ENCODE data around the gene ELOB. TPM values are rescaled to one million over a fixed set of nuclear protein-coding genes. Genes with fewer than 3 reads are reported as not detected.

The ELOB gene
- polyA plus RNA-seq, 1 of the 3 experiments (the other 2 are of a cell fraction), result 329 TPM

DNA sequence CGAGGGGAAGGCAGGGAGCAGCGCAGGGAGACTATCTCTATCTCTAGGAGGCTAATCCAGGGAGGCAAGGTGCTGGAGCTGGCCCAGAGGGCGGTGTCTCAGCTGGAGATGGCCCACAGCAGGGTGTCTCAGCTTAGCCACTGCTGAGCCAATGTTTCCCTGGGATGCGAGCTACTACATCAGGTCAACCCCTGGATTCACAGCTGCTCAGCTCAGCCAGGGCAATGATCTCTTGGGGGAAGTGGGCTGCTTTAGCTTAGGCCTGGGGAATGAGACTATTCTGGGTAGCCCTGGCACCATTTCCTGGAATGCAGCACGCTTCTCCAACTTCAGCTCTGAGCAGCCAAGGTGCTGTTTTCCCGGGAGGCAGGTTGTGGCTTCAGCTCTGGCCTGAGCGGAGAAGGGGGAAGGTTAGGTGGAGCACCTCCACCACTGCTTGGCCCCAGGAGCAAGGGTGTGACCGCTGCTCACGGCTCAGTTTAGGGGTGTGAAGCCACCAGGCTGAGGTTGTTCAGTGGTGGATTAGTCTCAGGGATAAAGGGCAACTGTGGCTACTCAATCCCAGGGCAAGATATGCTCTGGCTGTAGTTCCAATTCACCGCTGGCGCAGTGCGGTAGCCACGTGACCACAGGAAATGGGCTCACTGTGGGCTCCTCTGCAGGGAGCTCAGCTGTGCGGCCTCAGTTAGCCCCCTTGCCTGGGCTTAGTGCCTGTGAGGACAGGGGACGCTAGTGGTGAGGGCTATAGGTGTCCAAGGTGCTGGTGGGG lies 34.8 kb upstream of the ELOB start (continued):
- TF ChIP-seq, protein P1, sequence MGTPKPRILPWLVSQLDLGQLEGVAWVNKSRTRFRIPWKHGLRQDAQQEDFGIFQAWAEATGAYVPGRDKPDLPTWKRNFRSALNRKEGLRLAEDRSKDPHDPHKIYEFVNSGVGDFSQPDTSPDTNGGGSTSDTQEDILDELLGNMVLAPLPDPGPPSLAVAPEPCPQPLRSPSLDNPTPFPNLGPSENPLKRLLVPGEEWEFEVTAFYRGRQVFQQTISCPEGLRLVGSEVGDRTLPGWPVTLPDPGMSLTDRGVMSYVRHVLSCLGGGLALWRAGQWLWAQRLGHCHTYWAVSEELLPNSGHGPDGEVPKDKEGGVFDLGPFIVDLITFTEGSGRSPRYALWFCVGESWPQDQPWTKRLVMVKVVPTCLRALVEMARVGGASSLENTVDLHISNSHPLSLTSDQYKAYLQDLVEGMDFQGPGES (IDR thresholded peaks at IDR 0.05; ENCODE audit: low read depth, low read length), result no peak
- TF ChIP-seq CTCF (IDR thresholded peaks at IDR 0.05), result no peak
- no peak for TF ChIP-seq JUND (IDR thresholded peaks at IDR 0.05)
- no peak for TF ChIP-seq EP300 (IDR thresholded peaks at IDR 0.05; ENCODE audit: borderline replicate concordance in 1 of 2, low read depth in 1 of 2, low read length in 1 of 2)
- TF ChIP-seq RAD21 (IDR thresholded peaks at IDR 0.05; ENCODE audit: low read length), result no peak

- Histone ChIP-seq H3K4me2 (no peak overlapping the region), H3K4me3 (ENCODE audit: low read depth in 2 of 2, low read length in 1 of 2) (no peak overlapping the region), H3K79me2 (ENCODE audit: insufficient read depth) (no peaks in the 10 kb centered on the region), H3K9me2 (no peaks in the 10 kb centered on the region), H3K4me1 (ENCODE audit: control insufficient read depth in 1 of 2, insufficient read depth in 2 of 2, low read depth in 1 of 2, low read length in 1 of 2) (peaks cover 0 to 3% of the 10 kb centered on the region in 2 experiments; a peak in 1 of 4 replicates), H2AFZ (ENCODE audit: low read depth) (no peak overlapping the region), H3K9ac (no peak overlapping the region), H3K9me3 (no peaks in the 10 kb centered on the region), H3K36me3 (replicated peaks in 1 of 2; ENCODE audit: control insufficient read depth in 1 of 2, insufficient read depth in 2 of 2, low read length in 1 of 2) (no peaks in the 10 kb centered on the region), H4K20me1 (ENCODE audit: insufficient read depth) (no peaks in the 10 kb centered on the region), H3K27me3 (ENCODE audit: insufficient read depth) (no peaks in the 10 kb centered on the region; the same call in 1 of the 2 replicates), H3K27ac (ENCODE audit: low read depth in 2 of 2, low read length in 1 of 2) (no peak overlapping the region), H3F3A (replicated peaks; ENCODE audit: insufficient read depth) (no peaks in the 10 kb centered on the region)
- WGBS (ENCODE audit: low lambda C conversion rate), result 56% methylated on average over 5 of the region's 6 CpGs
- POLR2A ChIA-PET, result no interaction called here
- no peak for DNase-seq
- CTCF ChIA-PET, result interaction anchor here (1.2 to 2.4 kb wide), 3 partner anchors 11 to 28 kb away, joined by 3 to 10 read pairs (median 8); no protein-coding TSS in a partner anchor
- TF ChIP-seq RAD21 (IDR thresholded peaks at IDR 0.05; ENCODE audit: low read length) (no peak), GATA2 (CRISPR knock-in tag; IDR thresholded peaks at IDR 0.05) (no peak), TAF1 (IDR thresholded peaks at IDR 0.05; ENCODE audit: borderline replicate concordance, low read depth, low read length) (no peak), GABPA (IDR thresholded peaks at IDR 0.05; ENCODE audit: low read depth) (no peak), EZH2phosphoT487 (IDR thresholded peaks at IDR 0.05; ENCODE audit: borderline replicate concordance, low read depth) (no peak), MEF2A (IDR thresholded peaks at IDR 0.05; ENCODE audit: borderline replicate concordance, low read depth) (no peak), NFIC (IDR thresholded peaks at IDR 0.05; ENCODE audit: borderline replicate concordance) (no peak), EP300 (IDR thresholded peaks at IDR 0.05; ENCODE audit: borderline replicate concordance in 1 of 2, low read depth in 1 of 2, low read length in 1 of 2) (no peak), RCOR1 (IDR thresholded peaks at IDR 0.05; ENCODE audit: low read length) (no peak), NRF1 (IDR thresholded peaks at IDR 0.05; ENCODE audit: low read depth, low read length) (no peak), USF2 (IDR thresholded peaks at IDR 0.05; ENCODE audit: borderline replicate concordance, low read depth, low read length) (no peak), SMC3 (IDR thresholded peaks at IDR 0.05; ENCODE audit: low read depth, low read length) (no peak), ELF1 (IDR thresholded peaks at IDR 0.05) (no peak), TEAD4 (IDR thresholded peaks at IDR 0.05; ENCODE audit: borderline replicate concordance, insufficient read depth) (no peak)
- TF ChIP-seq, protein P2, sequence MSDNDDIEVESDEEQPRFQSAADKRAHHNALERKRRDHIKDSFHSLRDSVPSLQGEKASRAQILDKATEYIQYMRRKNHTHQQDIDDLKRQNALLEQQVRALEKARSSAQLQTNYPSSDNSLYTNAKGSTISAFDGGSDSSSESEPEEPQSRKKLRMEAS (IDR thresholded peaks at IDR 0.05; ENCODE audit: low read depth), result no peak
- TF ChIP-seq, protein P3, sequence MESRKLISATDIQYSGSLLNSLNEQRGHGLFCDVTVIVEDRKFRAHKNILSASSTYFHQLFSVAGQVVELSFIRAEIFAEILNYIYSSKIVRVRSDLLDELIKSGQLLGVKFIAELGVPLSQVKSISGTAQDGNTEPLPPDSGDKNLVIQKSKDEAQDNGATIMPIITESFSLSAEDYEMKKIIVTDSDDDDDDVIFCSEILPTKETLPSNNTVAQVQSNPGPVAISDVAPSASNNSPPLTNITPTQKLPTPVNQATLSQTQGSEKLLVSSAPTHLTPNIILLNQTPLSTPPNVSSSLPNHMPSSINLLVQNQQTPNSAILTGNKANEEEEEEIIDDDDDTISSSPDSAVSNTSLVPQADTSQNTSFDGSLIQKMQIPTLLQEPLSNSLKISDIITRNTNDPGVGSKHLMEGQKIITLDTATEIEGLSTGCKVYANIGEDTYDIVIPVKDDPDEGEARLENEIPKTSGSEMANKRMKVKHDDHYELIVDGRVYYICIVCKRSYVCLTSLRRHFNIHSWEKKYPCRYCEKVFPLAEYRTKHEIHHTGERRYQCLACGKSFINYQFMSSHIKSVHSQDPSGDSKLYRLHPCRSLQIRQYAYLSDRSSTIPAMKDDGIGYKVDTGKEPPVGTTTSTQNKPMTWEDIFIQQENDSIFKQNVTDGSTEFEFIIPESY (IDR thresholded peaks at IDR 0.05; ENCODE audit: borderline replicate concordance, low read depth), result no peak
- TF ChIP-seq, protein P4, sequence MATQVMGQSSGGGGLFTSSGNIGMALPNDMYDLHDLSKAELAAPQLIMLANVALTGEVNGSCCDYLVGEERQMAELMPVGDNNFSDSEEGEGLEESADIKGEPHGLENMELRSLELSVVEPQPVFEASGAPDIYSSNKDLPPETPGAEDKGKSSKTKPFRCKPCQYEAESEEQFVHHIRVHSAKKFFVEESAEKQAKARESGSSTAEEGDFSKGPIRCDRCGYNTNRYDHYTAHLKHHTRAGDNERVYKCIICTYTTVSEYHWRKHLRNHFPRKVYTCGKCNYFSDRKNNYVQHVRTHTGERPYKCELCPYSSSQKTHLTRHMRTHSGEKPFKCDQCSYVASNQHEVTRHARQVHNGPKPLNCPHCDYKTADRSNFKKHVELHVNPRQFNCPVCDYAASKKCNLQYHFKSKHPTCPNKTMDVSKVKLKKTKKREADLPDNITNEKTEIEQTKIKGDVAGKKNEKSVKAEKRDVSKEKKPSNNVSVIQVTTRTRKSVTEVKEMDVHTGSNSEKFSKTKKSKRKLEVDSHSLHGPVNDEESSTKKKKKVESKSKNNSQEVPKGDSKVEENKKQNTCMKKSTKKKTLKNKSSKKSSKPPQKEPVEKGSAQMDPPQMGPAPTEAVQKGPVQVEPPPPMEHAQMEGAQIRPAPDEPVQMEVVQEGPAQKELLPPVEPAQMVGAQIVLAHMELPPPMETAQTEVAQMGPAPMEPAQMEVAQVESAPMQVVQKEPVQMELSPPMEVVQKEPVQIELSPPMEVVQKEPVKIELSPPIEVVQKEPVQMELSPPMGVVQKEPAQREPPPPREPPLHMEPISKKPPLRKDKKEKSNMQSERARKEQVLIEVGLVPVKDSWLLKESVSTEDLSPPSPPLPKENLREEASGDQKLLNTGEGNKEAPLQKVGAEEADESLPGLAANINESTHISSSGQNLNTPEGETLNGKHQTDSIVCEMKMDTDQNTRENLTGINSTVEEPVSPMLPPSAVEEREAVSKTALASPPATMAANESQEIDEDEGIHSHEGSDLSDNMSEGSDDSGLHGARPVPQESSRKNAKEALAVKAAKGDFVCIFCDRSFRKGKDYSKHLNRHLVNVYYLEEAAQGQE (IDR thresholded peaks at IDR 0.05; ENCODE audit: low read depth, low read length), result no peak
Measured at GRCh38 chr16:2810651-2811050, 33.6 kb upstream of the ELOB start.

All from SK-N-SH (cell line).